HepG2 (cell line): ENCODE measurements around the gene NFXL1. TPM values are rescaled to one million over a fixed set of nuclear protein-coding genes. Genes with fewer than 3 reads are reported as not detected.

Experiments used
- ATAC-seq: fragments of 200-7000 bp; cut with Tn5 transposase; 3 replicates; pipeline ENCODE4 v1.9.1; 2020; ENCODE audit warnings: mild to moderate bottlenecking, moderate library complexity
- BruUV-seq: library from RNA; stranded (reverse); fragments of 400-500 nt; replicated peaks from 2 replicates; lab custom pipeline; 2021; lab: Mats Ljungman, UMichigan
- CTCF ChIA-PET: fragments of 300-600 bp; formaldehyde crosslinking; extraction: SDS; loops from one replicate; lab custom pipeline; 2021; ENCODE audit warnings: low total read pairs, inconsistent platforms, low intra/inter-chr PET ratio; lab: Yijun Ruan, JAX
- POLR2A ChIA-PET: fragments of 350-600 bp; sonication (Branson Sonifier 250); formaldehyde crosslinking; loops from one replicate; lab custom pipeline; 2020; ENCODE audit warnings: antibody characterized with exemption, inconsistent platforms; lab: Yijun Ruan, JAX
- DNase-seq: peaks from one replicate; pipeline ENCODE4 v3.0.0-alpha.2; 2015; ENCODE audit warnings: low spot score
- FAIRE-seq: peaks from 3 replicates; lab custom pipeline; 2011; peaks lifted over from hg19 to GRCh38; lab: Jason Lieb, UNC
- H2AFZ ChIP-seq: one replicate; pipeline ENCODE4 v1.6.1; 2011; ENCODE audit warnings: low read length, inconsistent platforms
- H3K27ac ChIP-seq: fragments of 300-600 bp; 3 replicates; pipeline ENCODE4 v1.8.0; 2011; ENCODE audit warnings: mixed run types, mild to moderate bottlenecking, mixed read lengths, low read length, inconsistent platforms; ENCODE audit not compliant: insufficient read depth; ENCODE audit errors: extremely low read length
- H3K27me3 ChIP-seq, 2 experiments: fragments of 200-600 bp in 1 of 2; 2 replicates in 1 of 2; 3 replicates in 1 of 2; pipeline versions ENCODE4 v1.6.0 to v1.8.0; 2011; ENCODE audit warnings: low read length in 2 of 2, mild to moderate bottlenecking in 2 of 2, moderate library complexity in 2 of 2, inconsistent platforms in 1 of 2; ENCODE audit not compliant: insufficient read depth in 2 of 2, control insufficient read depth in 1 of 2
- H3K36me3 ChIP-seq, 2 experiments: fragments of 200-600 bp in 1 of 2; replicated peaks in 1 of 2; 2 replicates in 1 of 2; 3 replicates in 1 of 2; pipeline versions ENCODE4 v1.5.1 to v1.8.0; 2011; ENCODE audit warnings: low read length in 2 of 2, inconsistent platforms in 1 of 2; ENCODE audit not compliant: insufficient read depth in 2 of 2, control insufficient read depth in 1 of 2
- H3K4me1 ChIP-seq: 2 replicates; pipeline ENCODE4 v1.5.1; 2012; ENCODE audit warnings: low read length, inconsistent platforms; ENCODE audit not compliant: insufficient read depth
- H3K4me2 ChIP-seq: 2 replicates; pipeline ENCODE4 v1.6.0; 2011; ENCODE audit warnings: low read depth, low read length, inconsistent platforms
- H3K4me3 ChIP-seq, 3 experiments: fragments of 200-600 bp in 1 of 3; sonication (generic), shearing (Covaris generic) in 1 of 3; replicated peaks in 1 of 3; 2 replicates each; pipeline ENCODE4 v1.5.1; 2011 to 2016; ENCODE audit warnings: low read length in 3 of 3, inconsistent platforms in 2 of 3, low read depth in 2 of 3, mild to moderate bottlenecking in 2 of 3, control low read depth in 1 of 3, mixed read lengths in 1 of 3; ENCODE audit not compliant: insufficient read depth in 1 of 3
- H3K79me2 ChIP-seq: one replicate; pipeline ENCODE4 v1.6.1; 2011; ENCODE audit warnings: low read length, inconsistent platforms; ENCODE audit not compliant: insufficient read depth
- H3K9ac ChIP-seq: 2 replicates; pipeline ENCODE4 v1.6.0; 2011; ENCODE audit warnings: mild to moderate bottlenecking, low read depth, low read length, inconsistent platforms; ENCODE audit not compliant: insufficient read depth
- H3K9me3 ChIP-seq: 2 replicates; pipeline ENCODE4 v1.5.1; 2012; ENCODE audit warnings: mild to moderate bottlenecking, low read length
- H4K20me1 ChIP-seq: 2 replicates; pipeline ENCODE4 v1.6.0; 2011; ENCODE audit warnings: inconsistent platforms, mild to moderate bottlenecking, low read length, moderate library complexity; ENCODE audit not compliant: insufficient read depth
- ATAD3A ChIP-seq: sonication (generic); formaldehyde crosslinking; IDR thresholded peaks from 2 replicates; pipeline ENCODE4 v1.4.0; 2020; ENCODE audit warnings: missing genetic modification reagents
- HES4 ChIP-seq: sonication (generic); formaldehyde crosslinking; IDR thresholded peaks from 2 replicates; pipeline ENCODE4 v1.9.0; 2021; ENCODE audit warnings: mild to moderate bottlenecking, missing genetic modification reagents, borderline replicate concordance
- MAFF ChIP-seq: IDR thresholded peaks from 2 replicates; pipeline ENCODE4 v1.6.1; 2011; ENCODE audit warnings: low read depth, low read length, improper control_type of control experiment
- NCOA1 ChIP-seq: sonication (generic); formaldehyde crosslinking; IDR thresholded peaks from 2 replicates; pipeline ENCODE4 v1.9.0; 2021; ENCODE audit warnings: missing genetic modification reagents
- NCOA2 ChIP-seq: sonication (generic); formaldehyde crosslinking; IDR thresholded peaks from 2 replicates; pipeline ENCODE4 v1.8.0; 2022; ENCODE audit warnings: inconsistent platforms
- SETDB1 ChIP-seq: sonication (generic); formaldehyde crosslinking; IDR thresholded peaks from 2 replicates; pipeline ENCODE4 v1.5.1; 2020; ENCODE audit warnings: missing genetic modification reagents, mild to moderate bottlenecking, borderline replicate concordance
- SMAD3 ChIP-seq: sonication (generic); formaldehyde crosslinking; IDR thresholded peaks from 2 replicates; pipeline ENCODE4 v1.4.0; 2020; ENCODE audit warnings: missing genetic modification reagents
- TBX2 ChIP-seq: sonication (generic); formaldehyde crosslinking; IDR thresholded peaks from 2 replicates; pipeline ENCODE4 v1.5.0; 2020; ENCODE audit warnings: missing genetic modification reagents, mild to moderate bottlenecking, borderline replicate concordance
- ZFP36L1 ChIP-seq: sonication (generic); formaldehyde crosslinking; IDR thresholded peaks from 2 replicates; pipeline ENCODE4 v1.8.0; 2022; ENCODE audit warnings: mild to moderate bottlenecking, missing genetic modification reagents, moderate library complexity
- ZNF333 ChIP-seq: sonication (generic); formaldehyde crosslinking; IDR thresholded peaks from 2 replicates; pipeline ENCODE4 v1.4.0; 2020; ENCODE audit warnings: mild to moderate bottlenecking, missing genetic modification reagents, borderline replicate concordance
- ZNF33A ChIP-seq: sonication (generic); formaldehyde crosslinking; IDR thresholded peaks from 2 replicates; pipeline ENCODE4 v1.5.1; 2020; ENCODE audit warnings: missing genetic modification reagents, mild to moderate bottlenecking, moderate library complexity, borderline replicate concordance
- ZNF747 ChIP-seq: sonication (generic); formaldehyde crosslinking; IDR thresholded peaks from 2 replicates; pipeline ENCODE4 v1.8.1; 2023; ENCODE audit warnings: missing genetic modification reagents, mild to moderate bottlenecking, borderline replicate concordance
- ZSCAN30 ChIP-seq: sonication (generic); formaldehyde crosslinking; IDR thresholded peaks from 2 replicates; pipeline ENCODE4 v1.5.0; 2020; ENCODE audit warnings: mild to moderate bottlenecking, missing genetic modification reagents
- ZSCAN9 ChIP-seq: IDR thresholded peaks from 2 replicates; pipeline ENCODE4 v1.6.1; 2016; ENCODE audit warnings: borderline replicate concordance
- WGBS: methylation state at CpG from one replicate; pipeline ENCODE4 v1.1.6; 2017; ENCODE audit warnings: low lambda C conversion rate; 5-methylcytosine and 5-hydroxymethylcytosine counted together
- in situ Hi-C: cut with HindIII; loops from 2 replicates; pipeline ENCODE4 v1.10.0; 2017; ENCODE audit warnings: low pct_unique_long_range_greater_than_20kb; ENCODE audit not compliant: extremely low pct_ligation_motif_present
- intact Hi-C: fragments of 100-400 bp; cut with micrococcal nuclease; formaldehyde crosslinking; loops from one replicate; pipeline ENCODE4 v1.10.0; 2022; ENCODE audit not compliant: unreplicated experiment
- polyA plus RNA-seq, 8 experiments: library from polyadenylated mRNA; depleted of rRNA in 3 of 8; stranded (reverse) in 7 of 8; unstranded in 1 of 8; fragments of >200 nt; fragmentation: Illumina TruSeq in 4 of 8; extraction: Trizol in 4 of 8; gene quantifications; 2 replicates each; pipeline versions ENCODE4 v1.2.1 to v1.2.3, GENCODE V29; 2011 to 2016; ENCODE audit warnings: low read depth in 4 of 8, missing spikeins in 1 of 8, mixed read lengths in 1 of 8; ENCODE audit not compliant: insufficient read depth in 1 of 8
- total RNA-seq, 5 experiments: library from RNA; depleted of rRNA; stranded (reverse); fragments of >200 nt; fragmentation: Illumina TruSeq; extraction: Trizol; gene quantifications; 2 replicates each; pipeline ENCODE4 v1.2.3, GENCODE V29; 2016; ENCODE audit warnings: low read depth in 1 of 5
- TF ChIP-seq, protein P1 (sequence below): IDR thresholded peaks from 2 replicates; pipeline ENCODE4 v1.6.1; 2018; ENCODE audit warnings: missing genetic modification reagents
- TF ChIP-seq, protein P2 (sequence below): sonication (generic); formaldehyde crosslinking; IDR thresholded peaks from 2 replicates; pipeline ENCODE4 v1.8.0; 2022; ENCODE audit warnings: mild to moderate bottlenecking, missing genetic modification reagents
- TF ChIP-seq, protein P3 (sequence below): sonication (generic); formaldehyde crosslinking; IDR thresholded peaks from 2 replicates; pipeline ENCODE4 v1.4.0; 2020; ENCODE audit warnings: missing genetic modification reagents, mild to moderate bottlenecking, borderline replicate concordance

Gene NFXL1
- total and polyA plus RNA-seq, 2 of the 13 experiments (the other 11 are each of a cell fraction or from before 2014, with no cell fraction given), result 12.0 to 18.6 TPM

DNA sequence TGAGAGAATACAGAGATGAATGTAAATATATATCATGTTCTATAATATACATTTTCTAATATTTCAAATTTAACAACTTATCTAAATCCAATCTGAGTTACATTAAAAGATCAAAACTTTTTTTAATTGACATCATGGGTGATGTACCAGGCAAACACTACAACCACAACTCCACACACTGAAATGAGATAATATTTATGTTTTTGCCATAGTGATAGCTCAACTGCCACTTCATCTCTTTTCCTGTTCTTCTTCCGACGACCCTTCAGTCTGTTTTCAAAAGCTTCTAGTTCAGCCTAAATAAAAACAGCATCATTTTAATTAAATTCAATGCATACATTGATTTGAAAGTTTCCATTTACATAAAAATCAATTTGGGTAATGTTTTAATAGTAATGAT is 66.3 kb downstream of the NFXL1 start:
- ATAC-seq (no peak), FAIRE-seq (no peak)
- 94% methylated on average over 2 of the region's 2 CpGs for WGBS

More for the DNA sequence above, 66.3 kb downstream of the NFXL1 start:
- intact Hi-C loops (no loop called here), in situ Hi-C loops (no loop called here)
- DNase-seq, result no peak
- Histone ChIP-seq H3K27me3 (no peaks in the 10 kb centered on the region), H3K4me3 (no peak overlapping the region), H3K4me2 (no peak overlapping the region), H2AFZ (no peak overlapping the region), H3K27ac (no peak overlapping the region), H3K9ac (no peak overlapping the region), H3K36me3 (peaks cover 2 to 34% of the 10 kb centered on the region in 2 experiments; a peak in 4 of 5 replicates), H3K9me3 (no peaks in the 10 kb centered on the region), H3K79me2 (no peaks in the 10 kb centered on the region), H4K20me1 (no peaks in the 10 kb centered on the region), H3K4me1 (no peaks in the 10 kb centered on the region)
- ChIA-PET POLR2A (no interaction called here), CTCF (no interaction called here)
- no TSS peak for BruUV-seq
- no peak for TF ChIP-seq NCOA1
- TF ChIP-seq ZFP36L1 (CRISPR knock-in tag), result no peak
- TF ChIP-seq HES4 (CRISPR knock-in tag), result no peak
- TF ChIP-seq SMAD3 (CRISPR knock-in tag), result no peak
- TF ChIP-seq, protein P1, sequence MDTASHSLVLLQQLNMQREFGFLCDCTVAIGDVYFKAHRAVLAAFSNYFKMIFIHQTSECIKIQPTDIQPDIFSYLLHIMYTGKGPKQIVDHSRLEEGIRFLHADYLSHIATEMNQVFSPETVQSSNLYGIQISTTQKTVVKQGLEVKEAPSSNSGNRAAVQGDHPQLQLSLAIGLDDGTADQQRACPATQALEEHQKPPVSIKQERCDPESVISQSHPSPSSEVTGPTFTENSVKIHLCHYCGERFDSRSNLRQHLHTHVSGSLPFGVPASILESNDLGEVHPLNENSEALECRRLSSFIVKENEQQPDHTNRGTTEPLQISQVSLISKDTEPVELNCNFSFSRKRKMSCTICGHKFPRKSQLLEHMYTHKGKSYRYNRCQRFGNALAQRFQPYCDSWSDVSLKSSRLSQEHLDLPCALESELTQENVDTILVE (CRISPR knock-in tag), result no peak
- TF ChIP-seq TBX2, result no peak
- no peak for TF ChIP-seq NCOA2 (CRISPR knock-in tag)
- TF ChIP-seq ZSCAN30 (CRISPR knock-in tag), result no peak
- TF ChIP-seq ZNF33A (CRISPR knock-in tag), result no peak
- TF ChIP-seq ATAD3A (CRISPR knock-in tag), result no peak
- TF ChIP-seq MAFF, result no peak
- no peak for TF ChIP-seq SETDB1
- TF ChIP-seq ZSCAN9 (CRISPR knock-in tag), result no peak
- no peak for TF ChIP-seq ZNF333 (CRISPR knock-in tag)
- TF ChIP-seq, protein P2, sequence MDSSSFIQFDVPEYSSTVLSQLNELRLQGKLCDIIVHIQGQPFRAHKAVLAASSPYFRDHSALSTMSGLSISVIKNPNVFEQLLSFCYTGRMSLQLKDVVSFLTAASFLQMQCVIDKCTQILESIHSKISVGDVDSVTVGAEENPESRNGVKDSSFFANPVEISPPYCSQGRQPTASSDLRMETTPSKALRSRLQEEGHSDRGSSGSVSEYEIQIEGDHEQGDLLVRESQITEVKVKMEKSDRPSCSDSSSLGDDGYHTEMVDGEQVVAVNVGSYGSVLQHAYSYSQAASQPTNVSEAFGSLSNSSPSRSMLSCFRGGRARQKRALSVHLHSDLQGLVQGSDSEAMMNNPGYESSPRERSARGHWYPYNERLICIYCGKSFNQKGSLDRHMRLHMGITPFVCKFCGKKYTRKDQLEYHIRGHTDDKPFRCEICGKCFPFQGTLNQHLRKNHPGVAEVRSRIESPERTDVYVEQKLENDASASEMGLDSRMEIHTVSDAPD, result no peak
- no peak for TF ChIP-seq ZNF747 (CRISPR knock-in tag)
- TF ChIP-seq, protein P3, sequence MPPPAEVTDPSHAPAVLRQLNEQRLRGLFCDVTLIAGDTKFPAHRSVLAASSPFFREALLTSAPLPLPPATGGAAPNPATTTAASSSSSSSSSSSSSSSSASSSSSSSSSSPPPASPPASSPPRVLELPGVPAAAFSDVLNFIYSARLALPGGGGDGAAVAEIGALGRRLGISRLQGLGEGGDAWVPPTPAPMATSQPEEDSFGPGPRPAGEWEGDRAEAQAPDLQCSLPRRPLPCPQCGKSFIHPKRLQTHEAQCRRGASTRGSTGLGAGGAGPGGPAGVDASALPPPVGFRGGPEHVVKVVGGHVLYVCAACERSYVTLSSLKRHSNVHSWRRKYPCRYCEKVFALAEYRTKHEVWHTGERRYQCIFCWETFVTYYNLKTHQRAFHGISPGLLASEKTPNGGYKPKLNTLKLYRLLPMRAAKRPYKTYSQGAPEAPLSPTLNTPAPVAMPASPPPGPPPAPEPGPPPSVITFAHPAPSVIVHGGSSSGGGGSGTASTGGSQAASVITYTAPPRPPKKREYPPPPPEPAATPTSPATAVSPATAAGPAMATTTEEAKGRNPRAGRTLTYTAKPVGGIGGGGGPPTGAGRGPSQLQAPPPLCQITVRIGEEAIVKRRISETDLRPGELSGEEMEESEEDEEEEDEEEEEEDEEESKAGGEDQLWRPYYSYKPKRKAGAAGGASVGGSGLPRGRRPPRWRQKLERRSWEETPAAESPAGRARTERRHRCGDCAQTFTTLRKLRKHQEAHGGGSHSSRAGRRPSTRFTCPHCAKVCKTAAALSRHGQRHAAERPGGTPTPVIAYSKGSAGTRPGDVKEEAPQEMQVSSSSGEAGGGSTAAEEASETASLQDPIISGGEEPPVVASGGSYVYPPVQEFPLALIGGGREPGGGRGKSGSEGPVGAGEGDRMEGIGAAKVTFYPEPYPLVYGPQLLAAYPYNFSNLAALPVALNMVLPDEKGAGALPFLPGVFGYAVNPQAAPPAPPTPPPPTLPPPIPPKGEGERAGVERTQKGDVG (CRISPR knock-in tag), result no peak
